Stimulated activated CD4-positive, alpha-beta T cell treated with anti-CD3 and anti-CD28 coated beads, Interleukin-2, amount 100 ng/mL, for 48 hours (primary cell): ENCODE measurements around the gene PSMA2.
"Not testable (repeated sequence)": the region's sequence is repeated elsewhere in the genome, so short reads cannot be mapped to it uniquely, and the experiment has no call there.

Experiments
- DNase-seq, 2 donors: peaks; one replicate each; pipeline ENCODE4 v3.0.0-alpha.2; 2020

Gene PSMA2

GRCh38 chr7:42900842-42901241 lies 31.1 kb downstream of the PSMA2 start:
- DNase-seq, result no peak

GRCh38 chr7:42893346-42894240 lies 38.4 kb downstream of the PSMA2 start:
- no peak for DNase-seq

- DNase-seq, result no peak
Measured at GRCh38 chr7:42886893-42887505, 45.0 kb downstream of the PSMA2 start.

GRCh38 chr7:42886129-42886528 lies 45.8 kb downstream of the PSMA2 start:
- DNase-seq, result no peak

GRCh38 chr7:42885183-42885582 lies 46.8 kb downstream of the PSMA2 start:
- not testable (repeated sequence) for DNase-seq

- DNase-seq, result no peak
Measured at GRCh38 chr7:42883950-42884349, 48.0 kb downstream of the PSMA2 start.

GRCh38 chr7:42880392-42880791 lies 51.6 kb downstream of the PSMA2 start:
- DNase-seq, result no peak

- DNase-seq, result no peak
Measured at GRCh38 chr7:42878303-42878702, 53.7 kb downstream of the PSMA2 start.

- DNase-seq, result no peak
Measured at GRCh38 chr7:42877862-42878261, 54.1 kb downstream of the PSMA2 start.

- peak; percentile 51 to 70 for DNase-seq
Measured at GRCh38 chr7:42876182-42877068, 55.5 kb downstream of the PSMA2 start.

GRCh38 chr7:42869131-42870020 lies 62.6 kb downstream of the PSMA2 start:
- peak in 1 of 2 donors; percentile 46 for DNase-seq

- no peak for DNase-seq
Measured at GRCh38 chr7:42868480-42868879, 63.5 kb downstream of the PSMA2 start.
